Measurements from ENCODE around the gene P2RY6. TPM values are rescaled to one million over a fixed set of nuclear protein-coding genes. Genes with fewer than 3 reads are reported as not detected.

Gene P2RY6
- total and polyA plus RNA-seq, 2 of the 8 experiments (the other 6 are each of a cell fraction or from before 2014, with no cell fraction given): 0.15 TPM; not detected in 1

DNA sequence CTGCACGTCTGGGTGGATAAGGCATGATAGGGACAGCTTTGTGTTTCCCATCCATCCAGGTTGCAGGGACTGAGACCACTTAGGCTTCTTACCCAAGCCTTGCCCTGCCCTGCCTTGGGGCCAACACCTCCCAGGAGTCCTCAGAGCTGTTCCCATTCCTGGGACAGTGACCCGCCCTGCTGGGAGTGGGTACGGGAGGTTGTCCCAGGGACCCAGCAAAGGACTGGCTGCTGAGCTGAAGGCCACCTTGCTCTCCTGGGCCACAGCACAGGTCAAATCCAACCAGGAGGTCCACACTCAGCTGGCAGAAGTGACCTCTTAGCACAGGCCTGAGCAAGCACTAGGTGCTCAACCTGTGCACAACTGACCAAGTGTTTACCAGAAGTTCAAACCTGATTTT is 19.1 kb downstream of the P2RY6 start (continued):
- TF ChIP-seq RNF2 (IDR thresholded peaks at IDR 0.05; ENCODE audit: borderline replicate concordance, low read depth, low read length, missing control alignments, poor library complexity, severe bottlenecking) (no peak), TEAD4 (IDR thresholded peaks at IDR 0.05; ENCODE audit: low read depth, low read length) (no peak), CREB1 (IDR thresholded peaks at IDR 0.05) (no peak), EZH2 (IDR thresholded peaks at IDR 0.05; ENCODE audit: low read depth, low read length, severe bottlenecking) (no peak), EP300 (IDR thresholded peaks at IDR 0.05; ENCODE audit: borderline replicate concordance in 1 of 2, low read depth in 2 of 2, low read length in 2 of 2) (no peak), POLR2A (IDR thresholded peaks at IDR 0.05; ENCODE audit: control extremely low read depth in 1 of 2, low read depth in 2 of 2, low read length in 2 of 2) (no peak), SP2 (IDR thresholded peaks at IDR 0.05; ENCODE audit: low read length) (no peak)
- TF ChIP-seq, protein P1, sequence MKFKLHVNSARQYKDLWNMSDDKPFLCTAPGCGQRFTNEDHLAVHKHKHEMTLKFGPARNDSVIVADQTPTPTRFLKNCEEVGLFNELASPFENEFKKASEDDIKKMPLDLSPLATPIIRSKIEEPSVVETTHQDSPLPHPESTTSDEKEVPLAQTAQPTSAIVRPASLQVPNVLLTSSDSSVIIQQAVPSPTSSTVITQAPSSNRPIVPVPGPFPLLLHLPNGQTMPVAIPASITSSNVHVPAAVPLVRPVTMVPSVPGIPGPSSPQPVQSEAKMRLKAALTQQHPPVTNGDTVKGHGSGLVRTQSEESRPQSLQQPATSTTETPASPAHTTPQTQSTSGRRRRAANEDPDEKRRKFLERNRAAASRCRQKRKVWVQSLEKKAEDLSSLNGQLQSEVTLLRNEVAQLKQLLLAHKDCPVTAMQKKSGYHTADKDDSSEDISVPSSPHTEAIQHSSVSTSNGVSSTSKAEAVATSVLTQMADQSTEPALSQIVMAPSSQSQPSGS (IDR thresholded peaks at IDR 0.05; ENCODE audit: low read length): no peak

Data from H1 (cell line).